HTR-8/SVneo (cell line): ENCODE measurements around the gene UBTD1.
"Not testable (repeated sequence)": the region's sequence is repeated elsewhere in the genome, so short reads cannot be mapped to it uniquely, and the experiment has no call there.

Source experiments
- DNase-seq: peaks from one replicate; pipeline ENCODE4 v3.0.0; 2011; ENCODE audit warnings: low spot score, mixed read lengths; ENCODE audit not compliant: insufficient read length
- FAIRE-seq: peaks from 2 replicates; lab custom pipeline; 2011; peaks lifted over from hg19 to GRCh38; lab: Jason Lieb, UNC

UBTD1 gene

GRCh38 chr10:97498841-97499560, at the start of gene UBTD1:
Gene UBTD1 (plus strand): TSS chr10:97498924. CDS start chr10:97499204, 280 bp downstream.
- FAIRE-seq (no peak), DNase-seq (peak; percentile 96)

- DNase-seq, result no peak
- FAIRE-seq, result no peak
These were observed 47.9 kb upstream of the UBTD1 start for GRCh38 chr10:97450828-97451227.

GRCh38 chr10:97451605-97452004, 47.1 kb upstream of the UBTD1 start:
- FAIRE-seq (no peak), DNase-seq (no peak)

- no peak for DNase-seq
- no peak for FAIRE-seq
These were observed 46.4 kb upstream of the UBTD1 start for GRCh38 chr10:97452352-97452751.

GRCh38 chr10:97454330-97455036, 44.2 kb upstream of the UBTD1 start:
- no peak for FAIRE-seq
- no peak for DNase-seq

GRCh38 chr10:97456034-97456685, 42.6 kb upstream of the UBTD1 start:
- FAIRE-seq, result no peak

GRCh38 chr10:97456686-97457065, 42.0 kb upstream of the UBTD1 start:
- DNase-seq (no peak), FAIRE-seq (no peak)

More at GRCh38 chr10:97456034-97456685, 42.6 kb upstream of the UBTD1 start:
- DNase-seq, result no peak

GRCh38 chr10:97459111-97459510, 39.6 kb upstream of the UBTD1 start:
- FAIRE-seq (no peak), DNase-seq (no peak)

GRCh38 chr10:97459933-97460332, 38.8 kb upstream of the UBTD1 start:
- FAIRE-seq (no peak), DNase-seq (no peak)

- DNase-seq, result no peak
- no peak for FAIRE-seq
These were observed 36.4 kb upstream of the UBTD1 start for GRCh38 chr10:97462309-97462708.

- peak; percentile 83 for FAIRE-seq
- DNase-seq, result peak; percentile 54
These were observed 35.2 kb upstream of the UBTD1 start for GRCh38 chr10:97463363-97464132.

- no peak for FAIRE-seq
- DNase-seq, result no peak
These were observed 34.5 kb upstream of the UBTD1 start for GRCh38 chr10:97464226-97464625.

- no peak for FAIRE-seq
- no peak for DNase-seq
These were observed 32.7 kb upstream of the UBTD1 start for GRCh38 chr10:97465982-97466381.

GRCh38 chr10:97466755-97467154, 32.0 kb upstream of the UBTD1 start:
- FAIRE-seq, result no peak
- DNase-seq, result no peak

GRCh38 chr10:97468162-97468561, 30.6 kb upstream of the UBTD1 start:
- FAIRE-seq, result no peak
- DNase-seq, result no peak

GRCh38 chr10:97468781-97469180, 29.9 kb upstream of the UBTD1 start:
- not testable (repeated sequence) for FAIRE-seq, DNase-seq

GRCh38 chr10:97474918-97475317, 23.8 kb upstream of the UBTD1 start:
- DNase-seq (no peak), FAIRE-seq (no peak)

- DNase-seq, result no peak
- FAIRE-seq, result no peak
These were observed 22.7 kb upstream of the UBTD1 start for GRCh38 chr10:97475936-97476594.

GRCh38 chr10:97479410-97479809, 19.3 kb upstream of the UBTD1 start:
- peak; percentile 88 for FAIRE-seq
- not testable (repeated sequence) for DNase-seq

GRCh38 chr10:97479939-97480338, 18.8 kb upstream of the UBTD1 start:
- no peak for DNase-seq
- no peak for FAIRE-seq
